ENCODE measurements around the gene CNTNAP1.
"Not testable (repeated sequence)": the region's sequence is repeated elsewhere in the genome, so short reads cannot be mapped to it uniquely, and the experiment has no call there.

CNTNAP1 gene

DNA sequence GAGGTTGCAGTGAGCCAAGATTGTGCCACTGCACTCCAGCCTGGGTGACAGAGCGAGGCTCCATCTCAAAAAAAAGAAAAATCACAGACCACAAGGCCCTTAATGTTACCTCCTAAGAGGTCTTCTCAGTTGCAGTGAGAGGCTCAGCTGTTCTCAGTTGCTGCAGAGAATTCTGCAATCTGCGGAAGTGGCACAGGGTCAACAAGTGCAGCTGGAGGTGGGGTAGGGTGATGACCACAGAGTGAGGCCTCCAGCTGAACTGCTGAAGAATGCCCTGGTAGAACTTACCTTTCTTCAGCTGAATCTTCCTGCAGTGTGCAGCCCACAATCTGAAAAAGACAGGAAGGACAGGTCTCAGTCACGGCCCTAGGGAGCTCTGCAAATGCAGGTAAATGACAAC is 26.3 kb downstream of the CNTNAP1 start:
- H3K4me1 ChIP-seq (ENCODE audit: control insufficient read depth, insufficient read depth, low read length): no peaks in the 10 kb centered on the region
- H3K9me3 ChIP-seq (ENCODE audit: control insufficient read depth, insufficient read depth, low read length): no peaks in the 10 kb centered on the region
- H3K9ac ChIP-seq (ENCODE audit: low read depth, low read length): no peak overlapping the region
- peaks cover 24% of the 10 kb centered on the region for H3K36me3 ChIP-seq (ENCODE audit: control insufficient read depth, insufficient read depth, low read length)
- no peak overlapping the region for H3K4me3 ChIP-seq (ENCODE audit: low read depth, low read length)
- H3K27me3 ChIP-seq (ENCODE audit: control insufficient read depth, insufficient read depth, low read length): no peaks in the 10 kb centered on the region

- H3K4me3 ChIP-seq (ENCODE audit: low read depth, low read length): no peak overlapping the region
- H3K4me1 ChIP-seq (ENCODE audit: control insufficient read depth, insufficient read depth, low read length): no peaks in the 10 kb centered on the region
- no peaks in the 10 kb centered on the region for H3K9me3 ChIP-seq (ENCODE audit: control insufficient read depth, insufficient read depth, low read length)
- no peaks in the 10 kb centered on the region for H3K27me3 ChIP-seq (ENCODE audit: control insufficient read depth, insufficient read depth, low read length)
- H3K36me3 ChIP-seq (ENCODE audit: control insufficient read depth, insufficient read depth, low read length): peaks cover 19% of the 10 kb centered on the region
- no peak overlapping the region for H3K9ac ChIP-seq (ENCODE audit: low read depth, low read length)
These were observed 27.2 kb downstream of the CNTNAP1 start for GRCh38 chr17:42709561-42709960.

DNA sequence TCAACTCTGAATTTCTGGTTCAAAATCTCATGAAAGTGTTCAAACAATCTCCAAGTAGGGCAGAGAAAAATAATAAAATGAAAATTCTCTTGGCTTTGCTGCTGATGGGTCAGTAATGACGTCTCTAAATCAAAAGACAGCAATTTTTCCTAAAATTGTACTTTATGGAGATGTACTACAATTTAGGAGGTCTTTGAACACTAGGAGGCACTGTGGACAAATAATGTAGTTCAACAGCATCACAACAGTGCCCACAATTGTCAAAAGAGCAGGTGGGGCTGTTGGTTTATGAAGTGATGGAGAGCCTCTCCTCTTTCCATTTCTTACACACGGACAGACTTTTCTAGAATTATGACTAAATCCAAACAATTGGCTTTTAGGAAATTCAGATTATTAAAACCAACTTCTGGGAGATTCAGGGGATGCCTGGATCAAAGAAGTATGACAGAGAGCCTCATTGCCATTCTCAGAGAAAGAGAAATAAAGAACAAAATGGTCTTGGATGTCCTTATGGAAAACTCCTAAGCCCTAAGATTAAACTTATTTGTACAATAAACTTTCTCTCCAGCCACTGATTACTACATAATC is 38.8 kb downstream of the CNTNAP1 start:
- Histone ChIP-seq H3K27me3 (ENCODE audit: control insufficient read depth, insufficient read depth, low read length) (no peaks in the 10 kb centered on the region), H3K4me1 (ENCODE audit: control insufficient read depth, insufficient read depth, low read length) (no peaks in the 10 kb centered on the region), H3K36me3 (ENCODE audit: control insufficient read depth, insufficient read depth, low read length) (peaks cover 11% of the 10 kb centered on the region), H3K9me3 (ENCODE audit: control insufficient read depth, insufficient read depth, low read length) (no peaks in the 10 kb centered on the region), H3K9ac (ENCODE audit: low read depth, low read length) (no peak overlapping the region), H3K4me3 (ENCODE audit: low read depth, low read length) (no peak overlapping the region)

- Histone ChIP-seq H3K4me1 (ENCODE audit: control insufficient read depth, insufficient read depth, low read length) (no peaks in the 10 kb centered on the region), H3K27me3 (ENCODE audit: control insufficient read depth, insufficient read depth, low read length) (no peaks in the 10 kb centered on the region), H3K9me3 (ENCODE audit: control insufficient read depth, insufficient read depth, low read length) (no peaks in the 10 kb centered on the region), H3K4me3 (ENCODE audit: low read depth, low read length) (no peak overlapping the region), H3K9ac (ENCODE audit: low read depth, low read length) (no peak overlapping the region), H3K36me3 (ENCODE audit: control insufficient read depth, insufficient read depth, low read length) (peaks cover 15% of the 10 kb centered on the region)
These were observed 41.3 kb downstream of the CNTNAP1 start for GRCh38 chr17:42723636-42724035.

DNA sequence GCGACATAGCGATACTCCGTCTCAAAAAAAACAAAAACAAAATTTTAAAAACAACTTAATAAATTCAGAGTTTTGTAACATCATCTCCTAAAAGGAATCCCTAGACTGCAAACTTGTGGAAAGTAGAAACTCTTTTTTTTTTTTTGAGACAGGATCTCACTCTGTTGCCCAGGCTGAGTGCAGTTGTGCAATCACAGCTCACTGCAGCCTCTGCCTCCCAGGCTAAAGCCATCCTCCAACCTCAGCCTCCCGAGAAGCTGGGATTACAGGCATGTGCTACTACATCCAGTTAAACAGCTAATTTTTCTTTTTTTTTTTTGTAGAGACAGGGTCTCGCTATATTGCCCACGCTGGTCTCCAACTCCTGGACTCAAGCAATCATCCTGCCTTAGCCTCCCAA is 42.8 kb downstream of the CNTNAP1 start:
- H3K36me3 ChIP-seq (ENCODE audit: control insufficient read depth, insufficient read depth, low read length): peaks cover 12% of the 10 kb centered on the region
- H3K4me1 ChIP-seq (ENCODE audit: control insufficient read depth, insufficient read depth, low read length): no peaks in the 10 kb centered on the region
- no peak overlapping the region for H3K9ac ChIP-seq (ENCODE audit: low read depth, low read length)

GRCh38 chr17:42740699-42741098 is 58.4 kb downstream of the CNTNAP1 start:
- Histone ChIP-seq H3K27me3 (ENCODE audit: control insufficient read depth, insufficient read depth, low read length) (peaks cover 7% of the 10 kb centered on the region), H3K4me1 (ENCODE audit: control insufficient read depth, insufficient read depth, low read length) (peaks cover 11% of the 10 kb centered on the region), H3K9me3 (ENCODE audit: control insufficient read depth, insufficient read depth, low read length) (no peaks in the 10 kb centered on the region), H3K4me3 (ENCODE audit: low read depth, low read length) (no peak overlapping the region), H3K36me3 (ENCODE audit: control insufficient read depth, insufficient read depth, low read length) (no peaks in the 10 kb centered on the region), H3K9ac (ENCODE audit: low read depth, low read length) (no peak overlapping the region)

More for the DNA sequence above, 42.8 kb downstream of the CNTNAP1 start:
- Histone ChIP-seq H3K9me3 (ENCODE audit: control insufficient read depth, insufficient read depth, low read length) (no peaks in the 10 kb centered on the region), H3K27me3 (ENCODE audit: control insufficient read depth, insufficient read depth, low read length) (no peaks in the 10 kb centered on the region), H3K4me3 (ENCODE audit: low read depth, low read length) (no peak overlapping the region)

GRCh38 chr17:42742916-42743315 is 60.6 kb downstream of the CNTNAP1 start:
- peaks cover 11% of the 10 kb centered on the region for H3K4me1 ChIP-seq (ENCODE audit: control insufficient read depth, insufficient read depth, low read length)
- not testable (repeated sequence) for H3K36me3 ChIP-seq (ENCODE audit: control insufficient read depth, insufficient read depth, low read length); H3K4me3 ChIP-seq (ENCODE audit: low read depth, low read length); H3K9ac ChIP-seq (ENCODE audit: low read depth, low read length); H3K9me3 ChIP-seq (ENCODE audit: control insufficient read depth, insufficient read depth, low read length)
- peaks cover 16% of the 10 kb centered on the region for H3K27me3 ChIP-seq (ENCODE audit: control insufficient read depth, insufficient read depth, low read length)

DNA sequence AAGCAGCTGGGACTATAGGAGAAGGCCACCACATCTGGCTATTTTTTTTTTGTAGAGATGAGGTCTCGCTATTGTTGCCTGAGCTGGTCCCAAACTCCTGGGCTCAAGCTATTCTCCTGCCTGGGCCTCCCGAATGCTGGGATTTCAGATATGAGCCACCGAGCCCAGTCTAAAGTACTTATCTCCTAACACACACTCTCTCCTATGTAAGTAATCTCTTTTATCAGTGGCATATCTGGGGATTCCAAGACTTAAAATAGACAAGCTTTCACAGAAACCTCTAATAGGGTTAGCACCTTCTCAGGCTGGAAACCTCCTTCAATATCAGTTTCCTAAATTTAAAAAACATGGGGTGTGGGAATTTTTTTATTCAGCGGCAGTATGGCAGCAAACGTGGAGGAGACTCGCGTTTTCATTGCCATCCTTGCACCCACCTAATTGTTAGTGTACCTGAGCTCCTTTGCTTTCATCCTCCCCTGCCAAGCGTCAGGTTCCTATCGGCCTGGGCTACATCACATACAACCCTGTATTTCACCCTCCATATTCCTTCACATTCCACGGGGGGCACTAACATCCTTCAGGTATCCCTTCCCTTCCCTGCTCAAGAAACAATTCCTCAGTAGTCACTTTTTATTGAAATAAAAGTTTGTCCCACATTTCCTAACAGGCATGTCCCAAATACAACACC is 61.4 kb downstream of the CNTNAP1 start:
- Histone ChIP-seq H3K4me1 (ENCODE audit: control insufficient read depth, insufficient read depth, low read length) (peaks cover 13% of the 10 kb centered on the region), H3K27me3 (ENCODE audit: control insufficient read depth, insufficient read depth, low read length) (peaks cover 16% of the 10 kb centered on the region), H3K9ac (ENCODE audit: low read depth, low read length) (peak overlapping the region; percentile 66), H3K4me3 (ENCODE audit: low read depth, low read length) (peak overlapping the region; percentile 91), H3K9me3 (ENCODE audit: control insufficient read depth, insufficient read depth, low read length) (no peaks in the 10 kb centered on the region), H3K36me3 (ENCODE audit: control insufficient read depth, insufficient read depth, low read length) (no peaks in the 10 kb centered on the region)

- Histone ChIP-seq H3K4me1 (ENCODE audit: control insufficient read depth, insufficient read depth, low read length) (peaks cover 19% of the 10 kb centered on the region), H3K4me3 (ENCODE audit: low read depth, low read length) (peak overlapping the region; percentile 91), H3K9ac (ENCODE audit: low read depth, low read length) (peak overlapping the region; percentile 66), H3K9me3 (ENCODE audit: control insufficient read depth, insufficient read depth, low read length) (no peaks in the 10 kb centered on the region), H3K27me3 (ENCODE audit: control insufficient read depth, insufficient read depth, low read length) (peaks cover 16% of the 10 kb centered on the region), H3K36me3 (ENCODE audit: control insufficient read depth, insufficient read depth, low read length) (no peaks in the 10 kb centered on the region)
These were observed 62.0 kb downstream of the CNTNAP1 start for GRCh38 chr17:42744283-42744805.

DNA sequence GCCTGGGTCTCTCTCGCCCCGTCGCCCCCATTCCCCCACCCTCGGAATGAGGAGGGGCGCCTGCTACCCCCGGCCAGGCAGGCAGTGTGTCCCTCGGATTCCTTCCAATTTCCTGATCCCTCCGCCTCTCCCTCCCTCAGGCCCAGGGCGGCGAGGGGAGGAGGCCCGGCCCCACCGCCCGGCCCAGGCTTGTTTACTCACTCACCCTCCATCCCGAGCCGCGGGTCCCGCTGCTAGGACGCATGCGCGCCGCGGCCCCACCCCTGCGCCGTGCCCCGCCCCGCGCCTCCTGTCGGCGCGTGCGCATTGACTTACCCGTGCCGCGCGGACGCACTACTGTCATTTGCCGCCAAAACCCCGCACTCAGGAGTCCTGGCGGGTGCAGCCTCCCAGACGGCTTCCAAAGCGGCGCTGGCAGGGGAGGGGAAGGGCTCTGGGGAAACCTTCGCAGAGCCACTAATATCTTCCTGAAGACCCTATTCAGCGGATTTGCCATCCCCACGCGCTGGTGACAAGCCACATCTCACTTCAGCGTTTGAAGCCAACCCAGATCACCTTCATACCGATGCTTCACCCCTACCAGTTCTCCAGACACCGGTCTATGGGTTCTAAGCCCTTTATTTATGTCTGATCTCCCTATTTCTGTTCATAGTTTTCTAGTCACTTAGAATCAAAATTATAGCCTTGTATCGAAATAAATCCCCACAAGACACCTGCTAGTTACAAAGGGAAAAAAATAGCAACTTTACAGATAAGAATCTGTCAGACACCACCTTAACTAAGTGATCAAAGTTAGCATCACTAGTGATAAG is 62.7 kb downstream of the CNTNAP1 start, which contains the start of gene EZH1:
TSS of gene EZH1 (minus strand) at position 235 of the 812 bp plus-strand sequence. CDS start 16,099 bp downstream, outside the sequence.
- H3K4me3 ChIP-seq (ENCODE audit: low read depth, low read length): peak within 1 kb of the TSS; percentile 91
- peaks cover 21% of the 10 kb centered on the region for H3K4me1 ChIP-seq (ENCODE audit: control insufficient read depth, insufficient read depth, low read length)
- peaks cover 16% of the 10 kb centered on the region for H3K27me3 ChIP-seq (ENCODE audit: control insufficient read depth, insufficient read depth, low read length)
- H3K36me3 ChIP-seq (ENCODE audit: control insufficient read depth, insufficient read depth, low read length): no peaks in the 10 kb centered on the region
- no peaks in the 10 kb centered on the region for H3K9me3 ChIP-seq (ENCODE audit: control insufficient read depth, insufficient read depth, low read length)
- peak within 1 kb of the TSS; percentile 66 for H3K9ac ChIP-seq (ENCODE audit: low read depth, low read length)

DNA sequence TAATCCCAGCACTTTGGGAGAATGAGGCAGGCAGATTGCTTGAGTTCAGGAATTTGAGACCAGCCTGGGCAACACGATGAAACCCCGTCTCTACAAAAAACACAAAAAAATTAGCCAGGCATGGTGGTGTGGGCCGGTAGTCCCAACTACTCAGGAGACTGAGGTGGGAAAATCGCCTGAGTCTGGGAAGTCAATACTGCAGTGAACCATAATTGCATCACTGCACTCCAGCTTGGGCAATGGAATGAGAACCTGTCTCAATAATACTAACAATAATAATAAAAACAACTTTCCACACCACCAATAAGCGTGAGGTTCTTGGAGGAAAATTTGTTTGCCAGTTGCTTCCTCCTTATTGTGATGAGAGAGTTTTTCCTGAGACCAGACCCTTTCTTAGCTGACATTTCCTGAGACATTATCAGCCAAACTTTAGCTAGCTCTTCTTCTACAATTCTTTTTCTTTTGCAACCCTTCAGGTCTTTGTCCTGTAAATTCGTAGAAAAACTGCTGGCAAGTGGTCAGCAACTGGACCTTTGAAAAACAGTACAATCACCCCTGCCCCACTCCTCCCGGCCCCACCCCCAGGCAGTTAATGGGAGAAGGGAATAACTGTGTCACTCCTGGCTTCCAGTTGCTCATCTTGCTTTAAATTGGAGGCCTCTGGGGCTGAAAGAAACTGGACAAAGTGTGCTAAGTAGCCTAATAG is 66.0 kb downstream of the CNTNAP1 start:
- H3K4me3 ChIP-seq (ENCODE audit: low read depth, low read length): no peak overlapping the region
- H3K36me3 ChIP-seq (ENCODE audit: control insufficient read depth, insufficient read depth, low read length): no peaks in the 10 kb centered on the region
- H3K9ac ChIP-seq (ENCODE audit: low read depth, low read length): no peak overlapping the region
- no peaks in the 10 kb centered on the region for H3K9me3 ChIP-seq (ENCODE audit: control insufficient read depth, insufficient read depth, low read length)
- peaks cover 16% of the 10 kb centered on the region for H3K27me3 ChIP-seq (ENCODE audit: control insufficient read depth, insufficient read depth, low read length)
- peaks cover 17% of the 10 kb centered on the region for H3K4me1 ChIP-seq (ENCODE audit: control insufficient read depth, insufficient read depth, low read length)

Data from iPS-15b (cell line).